AG09309 (cell line): ENCODE measurements around the gene OR51B4.

ENCODE experiments used
- DNase-seq: peaks from one replicate; pipeline ENCODE4 v3.0.0-alpha.2; 2010; ENCODE audit warnings: low read depth
- H3K4me3 ChIP-seq: 2 replicates; pipeline ENCODE4 v1.5.1; 2011; ENCODE audit warnings: mild to moderate bottlenecking, low read depth, low read length, moderate library complexity; ENCODE audit not compliant: control insufficient read depth
- TF ChIP-seq, protein P1 (sequence below): IDR thresholded peaks from 2 replicates; pipeline ENCODE4 v1.5.1; 2011; ENCODE audit warnings: mild to moderate bottlenecking, low read depth, low read length, inconsistent platforms; ENCODE audit not compliant: insufficient read depth, control insufficient read depth; ENCODE audit errors: missing control alignments

The OR51B4 gene

DNA sequence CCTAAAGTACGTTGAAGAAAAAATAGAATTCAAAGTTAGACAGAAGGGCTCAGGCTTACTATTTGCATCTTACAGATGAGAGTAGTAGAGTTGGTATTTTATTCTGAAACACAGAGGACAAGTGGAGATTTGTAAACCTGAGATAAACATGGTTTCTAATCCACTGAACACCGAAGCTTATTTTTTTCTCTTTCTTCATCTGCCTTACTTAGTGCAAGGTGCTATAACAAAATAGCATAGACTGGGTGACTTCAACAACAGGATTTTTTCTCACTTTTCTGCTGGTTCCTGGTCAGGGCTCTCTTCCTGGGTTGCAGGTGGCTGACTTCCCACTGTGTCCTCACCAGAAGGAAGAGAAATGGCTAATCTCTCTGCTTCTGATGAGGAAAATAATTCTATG is 50.0 kb downstream of the OR51B4 start:
- TF ChIP-seq, protein P1, sequence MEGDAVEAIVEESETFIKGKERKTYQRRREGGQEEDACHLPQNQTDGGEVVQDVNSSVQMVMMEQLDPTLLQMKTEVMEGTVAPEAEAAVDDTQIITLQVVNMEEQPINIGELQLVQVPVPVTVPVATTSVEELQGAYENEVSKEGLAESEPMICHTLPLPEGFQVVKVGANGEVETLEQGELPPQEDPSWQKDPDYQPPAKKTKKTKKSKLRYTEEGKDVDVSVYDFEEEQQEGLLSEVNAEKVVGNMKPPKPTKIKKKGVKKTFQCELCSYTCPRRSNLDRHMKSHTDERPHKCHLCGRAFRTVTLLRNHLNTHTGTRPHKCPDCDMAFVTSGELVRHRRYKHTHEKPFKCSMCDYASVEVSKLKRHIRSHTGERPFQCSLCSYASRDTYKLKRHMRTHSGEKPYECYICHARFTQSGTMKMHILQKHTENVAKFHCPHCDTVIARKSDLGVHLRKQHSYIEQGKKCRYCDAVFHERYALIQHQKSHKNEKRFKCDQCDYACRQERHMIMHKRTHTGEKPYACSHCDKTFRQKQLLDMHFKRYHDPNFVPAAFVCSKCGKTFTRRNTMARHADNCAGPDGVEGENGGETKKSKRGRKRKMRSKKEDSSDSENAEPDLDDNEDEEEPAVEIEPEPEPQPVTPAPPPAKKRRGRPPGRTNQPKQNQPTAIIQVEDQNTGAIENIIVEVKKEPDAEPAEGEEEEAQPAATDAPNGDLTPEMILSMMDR, result no peak
- no peak for DNase-seq
- H3K4me3 ChIP-seq, result no peak overlapping the region
